Central memory CD4-positive, alpha-beta T cell (primary cell): ENCODE measurements around the gene ANKRD53.
A peak's percentile ranks its signal among the peaks of the same experiment; 100 is the strongest.

ENCODE experiments used
- DNase-seq: peaks from one replicate; pipeline ENCODE4 v3.0.0; 2022

Gene ANKRD53

GRCh38 chr2:70967189-70967588 lies 11.2 kb upstream of the ANKRD53 start:
- DNase-seq: no peak

GRCh38 chr2:70974592-70974991 lies 3.8 kb upstream of the ANKRD53 start:
- DNase-seq: no peak

- no peak for DNase-seq
Observed at GRCh38 chr2:70975237-70975636, 3.2 kb upstream of the ANKRD53 start.

- DNase-seq: no peak
Observed at GRCh38 chr2:70977605-70978205, 725 bp upstream of the ANKRD53 start.

- no peak for DNase-seq
Observed at GRCh38 chr2:70979180-70979488, 704 bp downstream of the ANKRD53 start.

- no peak for DNase-seq
Observed at GRCh38 chr2:70979626-70980025, 1.2 kb downstream of the ANKRD53 start.

GRCh38 chr2:70981421-70981820 lies 3.0 kb downstream of the ANKRD53 start:
- no peak for DNase-seq

GRCh38 chr2:70981866-70982810 lies 3.7 kb downstream of the ANKRD53 start:
- DNase-seq: no peak

GRCh38 chr2:70982971-70983370 lies 4.5 kb downstream of the ANKRD53 start:
- DNase-seq: no peak

GRCh38 chr2:70983506-70984227 lies 5.2 kb downstream of the ANKRD53 start:
- DNase-seq: no peak

GRCh38 chr2:70984228-70984575 lies 5.8 kb downstream of the ANKRD53 start:
- DNase-seq: no peak

GRCh38 chr2:70984576-70985282 lies 6.3 kb downstream of the ANKRD53 start:
- DNase-seq: peak; percentile 75

- no peak for DNase-seq
Observed at GRCh38 chr2:70985283-70985688, 6.9 kb downstream of the ANKRD53 start.

- DNase-seq: no peak
Observed at GRCh38 chr2:70985956-70986355, 7.5 kb downstream of the ANKRD53 start.

GRCh38 chr2:70986499-70987189 lies 8.2 kb downstream of the ANKRD53 start:
- DNase-seq: no peak

- DNase-seq: no peak
Observed at GRCh38 chr2:70987386-70987785, 9.0 kb downstream of the ANKRD53 start.

GRCh38 chr2:70988151-70988550 lies 9.7 kb downstream of the ANKRD53 start:
- DNase-seq: no peak

- no peak for DNase-seq
Observed at GRCh38 chr2:70988726-70989648, 10.6 kb downstream of the ANKRD53 start.

GRCh38 chr2:70990216-70990615 lies 11.8 kb downstream of the ANKRD53 start:
- no peak for DNase-seq

- DNase-seq: no peak
Observed at GRCh38 chr2:70991142-70991541, 12.7 kb downstream of the ANKRD53 start.

GRCh38 chr2:70991742-70992141 lies 13.3 kb downstream of the ANKRD53 start:
- DNase-seq: no peak
